Ascending aorta (tissue), 2 donors: ENCODE results near the gene RGS3. TPM values are rescaled to one million over a fixed set of nuclear protein-coding genes. Genes with fewer than 3 reads are reported as not detected.

Experiments
- DNase-seq, 2 donors: peaks; one replicate each; pipeline ENCODE4 v3.0.0-alpha.2; 2019; ENCODE audit warnings: low spot score in 2 of 2
- H3K27ac ChIP-seq, 2 donors: fragments of 200-600 bp; sonication (generic); one replicate each; pipeline ENCODE4 v1.5.1; 2016 to 2017; ENCODE audit warnings: mild to moderate bottlenecking in 1 of 2
- H3K27me3 ChIP-seq: fragments of 200-600 bp; sonication (generic); one replicate; pipeline ENCODE4 v1.5.1; 2017
- H3K36me3 ChIP-seq, 2 donors: fragments of 200-600 bp; sonication (generic); one replicate each; pipeline ENCODE4 v1.5.1; 2016
- H3K4me1 ChIP-seq, 2 donors: fragments of 200-600 bp; sonication (generic); one replicate each; pipeline ENCODE4 v1.5.1; 2016 to 2017; ENCODE audit warnings: mild to moderate bottlenecking in 1 of 2
- H3K4me3 ChIP-seq, 2 donors: fragments of 200-600 bp; sonication (generic); one replicate each; pipeline ENCODE4 v1.5.1; 2016 to 2017; ENCODE audit warnings: mild to moderate bottlenecking in 1 of 2
- H3K9me3 ChIP-seq, 2 donors: fragments of 200-600 bp; sonication (generic); one replicate each; pipeline ENCODE4 v1.5.1; 2016
- CTCF ChIP-seq, 3 experiments: fragments of 200-600 bp in 2 of 3; fragments of 450-650 bp in 1 of 3; sonication (generic) in 2 of 3; IDR thresholded peaks; one replicate each; pipeline ENCODE4 v1.5.1; 2016 to 2019; ENCODE audit warnings: antibody characterized with exemption in 3 of 3, mild to moderate bottlenecking in 1 of 3, moderate library complexity in 1 of 3
- intact Hi-C: fragments of 100-400 bp; cut with DNase I; formaldehyde crosslinking; loops from one replicate; pipeline ENCODE4 v1.15.1; 2023
- total RNA-seq: library from RNA; depleted of rRNA; stranded (reverse); fragments of >200 nt; gene quantifications from one replicate; pipeline ENCODE4 v1.1.0, GENCODE V29; 2016

RGS3 gene
- total RNA-seq, 1 donor from 2014 or later, result 125 TPM

DNA sequence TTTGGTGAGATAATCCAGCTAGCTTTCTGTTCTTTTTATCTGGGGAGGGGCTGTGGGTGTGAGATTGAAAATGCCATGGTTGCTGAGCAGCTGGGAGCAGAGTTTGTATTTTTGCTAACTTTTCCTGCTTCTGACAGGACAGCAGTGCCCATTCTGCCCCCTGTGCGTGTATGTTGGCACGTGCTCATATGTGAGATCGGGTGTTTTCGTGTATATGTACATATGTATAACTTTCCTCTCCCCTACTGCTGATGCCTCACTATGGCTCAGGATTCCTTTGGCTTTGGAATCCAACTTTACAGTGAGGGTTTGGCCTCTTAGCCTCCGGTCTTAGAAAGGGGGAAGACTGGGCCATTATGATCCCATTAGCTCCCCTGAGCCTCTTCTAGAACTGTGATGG lies 38.3 kb downstream of the RGS3 start:
- H3K27ac ChIP-seq, result peak overlapping the region; percentile 90 to 96
- DNase-seq, result no peak
- H3K36me3 ChIP-seq, result peaks cover 12 to 23% of the 10 kb centered on the region in 2 donors
- intact Hi-C loops, result no loop called here
- H3K4me1 ChIP-seq, result peaks cover 12 to 23% of the 10 kb centered on the region in 2 donors
- no peaks in the 10 kb centered on the region for H3K9me3 ChIP-seq
- H3K27me3 ChIP-seq, result no peaks in the 10 kb centered on the region
- no peak for TF ChIP-seq CTCF (IDR thresholded peaks at IDR 0.05)
- peak overlapping the region; percentile 19 to 37 for H3K4me3 ChIP-seq

DNA sequence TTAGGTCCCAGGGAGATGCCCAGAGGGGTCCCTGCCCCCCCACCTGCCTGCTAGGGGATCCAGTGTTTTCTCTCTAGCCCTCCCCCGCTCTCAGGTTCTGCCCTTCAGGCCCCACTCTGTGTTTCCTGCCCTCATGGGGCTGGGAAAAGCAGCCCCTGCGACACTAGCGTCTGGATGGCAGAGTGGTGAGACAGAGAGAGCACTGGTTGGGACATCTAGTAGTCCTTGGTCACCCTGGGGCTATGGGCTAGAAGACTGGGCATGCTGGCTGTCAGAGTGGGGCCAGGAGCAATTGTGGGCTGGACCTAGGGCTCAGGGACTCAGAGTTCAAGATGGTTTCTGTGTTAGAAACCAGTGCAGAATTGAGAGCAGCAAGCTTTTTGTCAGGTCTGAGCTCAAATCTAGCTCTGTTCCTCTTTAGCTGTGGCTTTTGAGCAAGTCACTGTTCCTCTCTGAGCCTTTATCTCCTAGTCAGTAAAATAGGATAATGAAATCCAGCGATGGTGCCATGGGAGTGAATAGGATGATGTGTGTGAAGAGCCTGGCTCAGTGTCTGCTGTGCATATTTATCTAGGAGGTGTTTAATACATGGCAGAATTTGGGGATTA lies 39.0 kb downstream of the RGS3 start:
- no peak for TF ChIP-seq CTCF (IDR thresholded peaks at IDR 0.05)
- intact Hi-C loops, result no loop called here
- peaks cover 19 to 23% of the 10 kb centered on the region in 2 donors for H3K36me3 ChIP-seq

GRCh38 chr9:113503131-113503541 lies 39.6 kb downstream of the RGS3 start:
- H3K4me3 ChIP-seq, result peak overlapping the region in 1 of 2 donors; percentile 23
- H3K36me3 ChIP-seq, result peaks cover 19 to 24% of the 10 kb centered on the region in 2 donors
- H3K9me3 ChIP-seq, result no peaks in the 10 kb centered on the region
- DNase-seq, result no peak
- TF ChIP-seq CTCF (IDR thresholded peaks at IDR 0.05), result no peak
- H3K27me3 ChIP-seq, result no peaks in the 10 kb centered on the region
- intact Hi-C loops, result no loop called here
- H3K27ac ChIP-seq, result peak overlapping the region; percentile 90 to 96
- H3K4me1 ChIP-seq, result peaks cover 12 to 23% of the 10 kb centered on the region in 2 donors

More for the DNA sequence above, 39.0 kb downstream of the RGS3 start:
- Histone ChIP-seq H3K9me3 (no peaks in the 10 kb centered on the region), H3K4me1 (peaks cover 12 to 23% of the 10 kb centered on the region in 2 donors), H3K27ac (peak overlapping the region; percentile 90 to 96), H3K4me3 (peak overlapping the region; percentile 19 to 23), H3K27me3 (no peaks in the 10 kb centered on the region)
- DNase-seq, result no peak

DNA sequence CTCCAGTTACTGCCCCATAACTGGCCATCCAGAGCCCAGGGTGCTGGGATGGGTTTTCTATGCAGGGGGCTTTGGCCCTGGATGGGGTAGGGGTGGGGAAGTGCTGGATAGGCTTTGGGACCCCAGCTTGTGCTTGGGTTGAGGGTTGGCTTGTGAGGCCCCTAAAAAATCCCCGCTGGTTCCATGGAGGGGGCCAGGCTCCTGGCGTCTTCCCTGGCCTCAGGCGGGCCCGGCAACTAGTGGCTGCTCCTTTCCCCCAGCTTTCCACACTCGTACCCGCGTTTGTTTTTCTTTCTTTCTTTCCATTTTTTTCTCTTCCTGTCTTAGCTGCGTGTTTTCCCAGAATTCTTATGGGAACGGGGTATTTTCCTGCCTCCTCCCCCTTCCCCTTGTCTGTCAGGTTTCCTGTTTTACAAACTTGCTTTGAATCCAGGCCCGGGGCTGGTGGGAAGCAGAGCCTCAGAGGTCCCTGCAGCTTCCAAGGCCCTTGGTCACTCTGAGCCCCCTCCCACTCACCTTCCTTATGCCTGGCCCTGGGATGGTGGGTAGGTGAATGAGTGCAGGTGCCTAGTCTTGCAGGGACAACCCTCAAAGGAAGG lies 40.2 kb downstream of the RGS3 start:
- DNase-seq, result no peak
- Histone ChIP-seq H3K36me3 (peaks cover 13 to 24% of the 10 kb centered on the region in 2 donors), H3K27me3 (no peaks in the 10 kb centered on the region), H3K4me1 (peaks cover 12 to 27% of the 10 kb centered on the region in 2 donors), H3K9me3 (no peaks in the 10 kb centered on the region), H3K4me3 (peak overlapping the region in 1 of 2 donors; percentile 23), H3K27ac (peak overlapping the region; percentile 90 to 96)
- intact Hi-C loops, result no loop called here
- no peak for TF ChIP-seq CTCF (IDR thresholded peaks at IDR 0.05)

GRCh38 chr9:113504725-113505590 lies 41.4 kb downstream of the RGS3 start:
- H3K27me3 ChIP-seq, result no peaks in the 10 kb centered on the region
- TF ChIP-seq CTCF (IDR thresholded peaks at IDR 0.05), result no peak
- no peaks in the 10 kb centered on the region for H3K9me3 ChIP-seq
- H3K27ac ChIP-seq, result peak overlapping the region; percentile 90 to 96
- H3K36me3 ChIP-seq, result peaks cover 10 to 19% of the 10 kb centered on the region in 2 donors
- intact Hi-C loops, result no loop called here
- DNase-seq, result no peak
- H3K4me1 ChIP-seq, result peaks cover 12 to 35% of the 10 kb centered on the region in 2 donors
- H3K4me3 ChIP-seq, result no peak overlapping the region
